GM18519 (cell line): ENCODE results near the gene ATP9B.
A peak's percentile ranks its signal among the peaks of the same experiment; 100 is the strongest.

ENCODE experiments used
- ATAC-seq: cut with Tn5 transposase; IDR thresholded peaks from one replicate; pipeline ENCODE4 v1.9.1; 2021; ENCODE audit warnings: mild to moderate bottlenecking, moderate library complexity; ENCODE audit not compliant: unreplicated experiment, low FRiP score

ATP9B gene, protein sequence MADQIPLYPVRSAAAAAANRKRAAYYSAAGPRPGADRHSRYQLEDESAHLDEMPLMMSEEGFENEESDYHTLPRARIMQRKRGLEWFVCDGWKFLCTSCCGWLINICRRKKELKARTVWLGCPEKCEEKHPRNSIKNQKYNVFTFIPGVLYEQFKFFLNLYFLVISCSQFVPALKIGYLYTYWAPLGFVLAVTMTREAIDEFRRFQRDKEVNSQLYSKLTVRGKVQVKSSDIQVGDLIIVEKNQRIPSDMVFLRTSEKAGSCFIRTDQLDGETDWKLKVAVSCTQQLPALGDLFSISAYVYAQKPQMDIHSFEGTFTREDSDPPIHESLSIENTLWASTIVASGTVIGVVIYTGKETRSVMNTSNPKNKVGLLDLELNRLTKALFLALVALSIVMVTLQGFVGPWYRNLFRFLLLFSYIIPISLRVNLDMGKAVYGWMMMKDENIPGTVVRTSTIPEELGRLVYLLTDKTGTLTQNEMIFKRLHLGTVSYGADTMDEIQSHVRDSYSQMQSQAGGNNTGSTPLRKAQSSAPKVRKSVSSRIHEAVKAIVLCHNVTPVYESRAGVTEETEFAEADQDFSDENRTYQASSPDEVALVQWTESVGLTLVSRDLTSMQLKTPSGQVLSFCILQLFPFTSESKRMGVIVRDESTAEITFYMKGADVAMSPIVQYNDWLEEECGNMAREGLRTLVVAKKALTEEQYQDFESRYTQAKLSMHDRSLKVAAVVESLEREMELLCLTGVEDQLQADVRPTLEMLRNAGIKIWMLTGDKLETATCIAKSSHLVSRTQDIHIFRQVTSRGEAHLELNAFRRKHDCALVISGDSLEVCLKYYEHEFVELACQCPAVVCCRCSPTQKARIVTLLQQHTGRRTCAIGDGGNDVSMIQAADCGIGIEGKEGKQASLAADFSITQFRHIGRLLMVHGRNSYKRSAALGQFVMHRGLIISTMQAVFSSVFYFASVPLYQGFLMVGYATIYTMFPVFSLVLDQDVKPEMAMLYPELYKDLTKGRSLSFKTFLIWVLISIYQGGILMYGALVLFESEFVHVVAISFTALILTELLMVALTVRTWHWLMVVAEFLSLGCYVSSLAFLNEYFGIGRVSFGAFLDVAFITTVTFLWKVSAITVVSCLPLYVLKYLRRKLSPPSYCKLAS

DNA sequence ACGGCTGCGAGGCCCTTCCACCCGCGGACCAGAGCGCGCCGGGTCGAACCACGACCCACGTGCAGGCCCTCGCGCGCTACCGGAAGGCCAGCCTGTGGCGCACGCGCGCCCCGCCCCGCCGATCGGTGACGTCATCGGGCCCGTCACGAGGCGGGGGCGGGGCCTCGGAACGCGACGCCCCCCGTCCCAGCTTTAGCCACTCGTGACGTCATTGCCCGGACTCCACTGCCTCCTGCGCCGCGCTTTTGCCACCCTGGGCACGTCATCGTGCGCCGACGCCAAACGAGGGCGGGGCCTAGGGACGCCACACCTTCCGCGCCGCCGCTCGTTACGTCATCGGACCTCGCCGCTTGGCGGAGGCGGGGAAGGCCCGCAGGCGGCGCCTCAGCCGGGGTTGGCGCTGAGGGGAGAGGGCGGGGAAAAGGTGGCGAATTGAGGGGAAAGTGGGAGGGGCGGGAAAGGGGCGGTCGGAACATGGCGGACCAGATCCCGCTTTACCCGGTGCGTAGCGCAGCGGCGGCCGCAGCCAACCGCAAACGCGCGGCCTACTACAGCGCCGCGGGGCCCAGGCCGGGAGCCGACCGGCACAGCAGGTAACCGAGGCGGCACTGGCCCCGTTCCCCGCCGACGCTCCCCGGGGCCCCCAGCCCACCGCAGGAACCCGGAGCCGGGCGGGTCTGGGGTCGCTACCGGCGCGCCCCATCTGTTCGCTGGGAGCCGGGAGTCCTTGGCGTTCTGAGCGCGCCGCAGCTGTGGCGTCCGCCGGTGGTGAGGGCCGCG is at the start of gene ATP9B:
TSS of gene ATP9B (plus strand) at position 458 of the 780 bp plus-strand sequence. CDS start at position 475, 17 bp downstream.
- ATAC-seq = peak; percentile 75

DNA sequence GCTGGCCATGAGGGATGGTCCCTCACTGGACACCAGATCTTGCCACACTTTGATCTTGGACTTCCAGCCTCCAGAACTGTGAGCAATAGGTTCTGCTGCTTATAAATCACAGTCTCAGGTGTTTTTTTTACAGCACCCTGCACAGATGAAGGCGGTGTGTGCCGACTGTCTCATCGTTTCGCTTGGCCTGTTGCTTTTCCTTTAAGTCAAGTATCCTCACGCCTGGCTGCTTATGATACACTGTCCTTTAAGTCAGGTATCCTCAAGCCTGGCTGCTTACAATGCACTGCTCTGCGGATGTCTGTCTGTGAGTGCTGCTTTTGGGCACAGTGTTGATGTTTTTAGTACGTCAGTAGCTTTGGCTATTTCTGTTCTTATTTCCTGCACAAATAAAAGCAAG is 49.3 kb upstream of the ATP9B start:
- ATAC-seq = no peak

DNA sequence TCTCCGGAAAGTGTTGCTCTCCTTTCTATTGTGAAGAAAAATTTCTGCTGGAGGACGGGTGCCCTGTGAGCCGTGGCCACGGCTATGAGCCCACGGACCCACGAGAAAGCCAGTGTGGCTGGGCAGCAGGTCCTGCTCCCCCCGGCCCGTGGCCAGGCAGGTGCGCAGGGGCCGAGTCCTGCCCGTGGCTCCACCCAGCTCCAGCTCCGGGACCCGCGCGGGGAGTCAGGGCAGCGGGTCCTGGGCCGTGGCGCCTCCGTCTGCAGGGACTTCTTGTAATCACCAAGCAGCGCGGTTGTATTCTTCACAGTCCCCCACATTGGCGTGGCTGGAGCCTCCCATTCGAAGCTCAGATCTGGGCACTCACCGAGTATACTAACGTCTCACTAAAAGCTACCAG is 46.6 kb upstream of the ATP9B start:
- ATAC-seq = no peak

DNA sequence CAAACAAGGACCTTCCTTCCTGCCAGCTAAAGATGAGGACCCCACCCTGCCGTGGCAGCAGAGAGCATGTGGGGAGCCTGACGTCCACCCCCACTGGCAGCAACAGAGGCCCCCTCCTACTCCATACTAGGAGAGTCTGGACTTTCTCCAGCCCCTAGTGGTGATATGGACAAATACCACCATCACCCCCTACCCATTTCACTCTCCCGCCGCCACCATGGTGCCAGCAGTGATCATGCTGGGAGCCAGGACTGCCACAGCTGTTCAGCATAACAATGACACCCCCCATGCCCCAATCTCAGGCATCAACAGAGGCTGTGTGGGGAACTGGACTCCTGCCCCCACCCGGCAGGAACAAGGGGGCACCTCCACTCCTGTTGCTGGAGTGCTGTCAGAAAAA is 42.7 kb upstream of the ATP9B start:
- no peak for ATAC-seq

DNA sequence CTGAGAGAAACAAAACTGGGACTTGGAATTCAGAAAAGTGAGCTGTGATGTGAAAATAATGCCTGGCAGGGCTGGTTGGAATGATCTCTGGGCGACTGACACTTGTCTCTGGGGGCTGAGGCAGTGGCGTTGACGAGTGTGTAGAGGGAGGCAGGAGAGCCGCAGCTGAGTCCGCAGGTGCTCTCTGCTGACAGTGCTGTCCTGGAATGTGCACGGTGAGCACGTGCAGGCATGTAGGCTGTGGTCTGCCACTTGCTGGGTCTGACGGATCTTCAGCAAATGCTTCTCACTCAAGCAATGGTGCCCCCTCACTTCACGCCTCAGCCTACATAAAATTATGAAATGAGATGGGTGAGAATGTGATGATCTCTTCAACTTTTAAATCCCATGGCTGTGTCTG is 38.5 kb upstream of the ATP9B start:
- no peak for ATAC-seq

DNA sequence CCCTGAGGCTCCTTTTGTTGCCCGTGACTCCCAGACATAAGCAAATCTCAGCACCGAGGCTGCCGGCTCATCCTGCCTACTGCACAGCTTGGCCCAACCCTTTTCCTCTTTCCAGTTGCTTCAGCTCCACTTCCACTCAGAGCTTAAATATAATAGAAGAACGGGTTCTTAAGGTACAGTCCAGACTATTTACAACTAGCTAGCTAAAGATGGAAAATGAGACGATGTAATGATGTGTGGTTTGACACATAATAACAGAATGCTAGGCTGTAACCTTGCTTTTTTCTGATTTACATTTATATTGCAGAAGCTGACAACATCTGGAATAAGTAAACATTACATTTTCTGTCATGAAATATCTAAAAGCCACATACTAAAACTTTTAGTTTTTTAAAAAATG is 26.9 kb upstream of the ATP9B start:
- ATAC-seq = no peak

DNA sequence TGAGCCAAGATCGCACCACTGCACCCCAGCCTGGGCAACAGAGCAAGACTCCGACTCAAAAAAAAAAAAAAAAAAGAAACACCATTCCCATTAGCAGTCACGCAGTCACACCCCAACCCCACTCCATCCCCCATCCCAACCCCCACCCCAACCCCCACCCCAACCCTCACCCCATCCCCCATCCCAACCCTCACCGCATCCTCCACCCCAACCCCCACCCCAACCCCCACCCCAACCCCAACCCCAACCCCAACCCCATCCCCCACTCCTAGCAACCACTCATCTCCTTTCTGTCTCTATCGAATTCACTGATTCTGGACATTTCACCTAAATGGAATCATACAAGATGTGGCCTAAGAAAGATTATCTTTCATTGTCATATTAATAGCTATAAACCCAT is 25.9 kb upstream of the ATP9B start:
- ATAC-seq = no peak

DNA sequence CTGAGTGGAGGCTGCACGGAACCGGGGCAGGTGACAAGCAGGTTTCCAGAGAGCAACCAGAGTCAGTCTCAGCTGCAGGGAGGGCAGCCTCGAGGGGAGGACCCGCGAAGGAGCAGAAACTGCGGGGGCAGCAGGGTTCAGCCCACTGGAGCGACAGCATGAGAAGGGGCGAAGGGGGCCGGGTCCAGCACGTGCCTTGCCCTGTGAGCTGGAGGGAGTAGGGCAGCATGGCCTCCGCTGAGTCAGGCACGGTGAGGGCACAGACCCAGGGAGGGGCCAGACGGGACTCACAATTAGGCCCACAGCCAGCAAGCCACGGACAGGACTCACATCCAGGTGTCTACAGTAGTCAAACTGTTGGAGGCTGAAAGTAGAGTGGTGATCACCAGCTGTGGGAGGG is 22.7 kb upstream of the ATP9B start:
- ATAC-seq = no peak

DNA sequence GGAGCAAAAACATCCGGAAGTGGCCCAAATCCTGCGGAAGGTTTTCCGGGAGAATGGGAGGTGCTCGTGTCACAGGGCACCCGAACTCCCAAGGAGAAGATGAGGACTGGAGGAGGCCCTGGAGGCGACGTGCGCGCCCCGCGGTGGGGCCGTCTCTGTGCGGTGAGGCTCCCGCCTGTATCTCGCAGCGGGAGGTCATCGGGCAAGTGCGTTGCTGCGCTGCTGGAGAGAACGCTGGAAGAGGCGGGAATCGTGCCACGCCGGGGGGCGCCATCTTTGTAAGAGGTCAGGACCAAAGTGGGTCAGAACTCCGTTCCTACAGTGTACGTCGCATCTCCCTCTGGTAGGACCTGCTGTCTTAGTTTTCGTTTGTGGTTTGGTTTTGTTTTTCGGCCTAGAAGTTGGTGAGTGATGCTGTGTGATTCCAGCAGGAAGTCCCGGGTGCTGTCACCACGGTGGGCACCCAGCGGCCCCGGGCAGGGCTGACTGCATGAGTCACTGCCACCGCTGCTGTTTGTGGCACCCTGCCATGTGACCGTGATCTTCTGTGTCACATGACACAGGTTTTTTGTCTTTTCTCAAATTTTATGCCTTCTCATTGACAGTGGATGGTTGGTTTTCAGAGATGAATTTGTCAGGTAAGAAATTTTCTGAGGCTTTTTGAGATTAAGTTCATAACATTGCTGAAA is 21.5 kb upstream of the ATP9B start:
- ATAC-seq = no peak

DNA sequence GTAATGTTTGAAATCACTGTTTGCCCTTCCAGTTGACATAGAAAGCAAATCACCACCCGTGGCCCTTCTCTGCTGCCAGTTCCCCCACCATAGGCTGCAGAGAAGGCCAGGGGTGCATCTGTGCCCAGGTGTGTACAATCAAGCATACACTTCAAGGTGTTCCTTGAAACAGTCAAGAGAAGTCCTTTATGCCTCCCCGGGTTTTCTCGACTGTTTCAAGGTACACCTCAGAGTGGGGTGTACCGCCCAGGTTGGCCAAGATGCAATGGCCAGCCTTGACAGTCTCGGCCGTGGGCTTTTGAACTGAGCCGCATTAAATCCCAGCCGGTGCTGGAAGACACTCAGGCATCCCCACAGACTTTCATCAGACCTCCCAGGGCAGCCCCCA is 21.0 kb upstream of the ATP9B start:
- no peak for ATAC-seq

DNA sequence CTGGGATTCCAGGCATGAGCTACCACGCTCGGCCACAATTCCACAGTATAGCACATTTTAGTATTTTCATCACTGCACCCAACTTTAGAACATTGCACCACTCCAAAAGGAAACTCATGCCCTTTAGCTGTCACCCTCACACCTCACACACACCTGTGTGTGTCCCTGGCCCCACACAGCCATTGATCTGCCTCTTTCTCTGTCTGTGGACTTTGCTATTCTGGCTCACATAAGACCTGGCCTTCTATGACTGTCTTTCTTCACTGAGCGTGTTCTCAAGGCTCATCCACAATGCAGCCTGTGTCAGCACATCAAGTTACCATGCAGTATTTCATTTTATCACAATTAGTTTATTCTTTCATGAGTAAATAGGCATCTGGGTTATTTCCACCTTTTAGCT is 19.7 kb upstream of the ATP9B start:
- no peak for ATAC-seq

DNA sequence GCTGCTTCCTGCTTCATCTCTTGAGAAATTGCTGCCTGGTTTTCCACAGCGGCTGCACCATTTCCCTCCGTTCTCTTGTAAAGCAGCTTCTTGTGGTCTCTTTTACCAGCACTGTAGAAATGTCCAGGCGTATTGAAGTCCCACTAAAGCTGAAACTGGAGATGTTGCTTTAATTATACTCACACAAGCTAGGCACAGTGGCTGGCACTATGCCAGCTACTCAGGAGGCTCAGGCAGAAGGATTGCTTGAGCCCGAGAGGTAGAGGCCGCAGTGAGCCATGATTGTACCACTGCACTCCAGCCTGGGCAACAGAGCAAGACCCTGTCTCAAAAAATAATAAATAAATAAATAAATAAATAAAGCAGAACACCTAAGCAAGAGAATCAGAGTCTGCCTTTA is 19.2 kb upstream of the ATP9B start:
- no peak for ATAC-seq

DNA sequence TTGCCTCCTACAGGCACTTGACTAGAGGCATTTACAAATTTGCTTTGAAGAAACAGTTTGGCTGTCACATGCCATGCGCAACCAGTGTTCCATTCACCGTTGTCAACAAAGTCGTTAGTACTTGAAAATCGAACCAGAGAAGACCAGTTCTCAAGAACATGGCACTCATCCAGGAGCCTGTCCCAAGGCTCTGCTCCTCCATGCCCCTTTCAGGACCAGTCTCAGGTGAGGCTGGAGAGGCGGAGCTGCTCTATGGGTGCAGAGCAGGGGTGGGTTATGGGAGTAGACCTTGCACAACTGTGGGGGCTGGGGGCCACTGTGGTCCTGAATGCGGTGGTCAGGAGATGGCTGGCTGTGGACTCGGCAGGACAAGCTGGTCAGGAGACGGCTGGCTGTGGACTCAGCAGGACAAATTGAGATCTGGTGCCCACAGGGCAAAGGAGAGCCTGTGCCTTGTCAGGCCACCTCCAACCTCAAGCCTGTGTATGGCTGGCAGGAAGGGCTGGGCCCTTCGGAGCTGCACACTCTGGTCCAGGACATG is 12.3 kb upstream of the ATP9B start:
- no peak for ATAC-seq

DNA sequence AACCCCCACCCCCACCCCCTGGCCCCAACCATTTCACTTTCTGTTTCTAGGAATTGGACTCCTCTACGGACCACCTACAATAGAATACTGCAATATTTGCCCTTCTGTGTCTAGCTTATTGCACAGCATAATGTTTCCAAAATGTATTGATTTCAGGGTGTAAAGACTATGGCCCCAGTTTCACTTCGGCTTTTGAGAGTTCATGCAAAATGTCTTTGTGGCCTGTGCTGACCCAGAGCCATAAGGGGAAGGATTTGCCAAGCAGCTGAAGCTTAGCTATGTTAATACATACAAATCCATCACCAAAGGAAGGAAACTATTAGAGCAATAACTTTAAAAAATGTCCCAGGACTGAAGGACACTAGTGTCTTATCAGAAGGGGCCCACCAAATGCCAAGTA is 11.2 kb upstream of the ATP9B start:
- ATAC-seq = peak; percentile 38

DNA sequence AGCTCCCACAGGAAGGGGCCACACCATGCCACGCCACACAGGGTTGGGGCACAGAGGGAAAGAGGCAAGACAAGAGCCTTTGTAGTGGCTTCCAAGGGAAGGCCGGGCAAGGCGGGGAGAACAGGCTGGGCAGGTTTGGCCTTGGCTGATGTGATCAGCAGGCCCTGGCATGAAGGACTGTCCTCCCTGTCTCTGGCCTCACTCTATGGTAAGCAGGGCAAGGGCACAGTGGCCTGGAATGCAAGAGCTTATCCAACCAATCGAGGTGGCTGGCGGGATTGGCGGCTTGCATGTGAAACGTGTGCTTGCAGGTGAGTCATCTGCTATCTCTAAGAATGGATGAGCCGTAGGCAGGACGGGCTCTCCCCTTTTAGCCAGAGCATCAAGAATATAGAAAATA is 6.4 kb upstream of the ATP9B start:
- no peak for ATAC-seq

DNA sequence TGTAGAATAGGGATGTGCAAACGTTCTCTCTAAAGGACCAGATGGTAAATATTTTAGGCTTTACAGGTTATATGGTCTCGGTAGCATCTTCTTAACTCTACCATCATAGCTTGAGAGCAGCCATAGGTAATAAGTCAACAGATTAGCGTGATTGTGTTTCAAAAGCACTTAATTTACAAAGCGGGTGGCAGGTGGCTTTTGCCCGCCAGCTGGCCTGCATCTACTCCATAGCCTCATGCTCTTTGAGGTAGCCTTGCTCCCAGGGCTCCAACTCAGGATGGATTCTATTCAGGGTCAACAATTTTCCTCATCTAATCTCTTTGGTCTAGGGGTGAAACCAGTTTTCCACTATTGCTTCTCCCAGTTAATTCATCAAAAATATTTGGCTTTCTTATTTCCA is 5.0 kb upstream of the ATP9B start:
- ATAC-seq = no peak

DNA sequence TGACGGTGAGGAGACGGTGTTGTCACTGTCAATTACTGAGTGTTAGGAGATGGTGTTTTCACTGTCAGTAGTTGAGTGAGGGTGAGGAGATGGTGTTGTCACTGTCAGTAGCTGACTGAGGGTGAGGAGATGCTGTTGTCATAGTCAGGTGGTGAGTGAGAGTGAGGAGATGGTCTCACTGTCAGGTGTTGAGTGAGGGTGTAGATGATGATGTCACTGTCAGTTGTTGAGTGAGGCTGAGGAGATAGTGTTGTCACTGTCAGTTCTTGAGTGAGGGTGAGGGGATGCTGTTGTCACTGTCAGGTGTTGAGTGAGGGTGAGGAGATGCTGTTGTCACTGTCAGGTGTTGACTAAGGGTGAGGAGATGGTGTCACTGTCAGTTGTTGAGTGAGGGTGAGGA is 3.4 kb upstream of the ATP9B start:
- ATAC-seq = no peak

DNA sequence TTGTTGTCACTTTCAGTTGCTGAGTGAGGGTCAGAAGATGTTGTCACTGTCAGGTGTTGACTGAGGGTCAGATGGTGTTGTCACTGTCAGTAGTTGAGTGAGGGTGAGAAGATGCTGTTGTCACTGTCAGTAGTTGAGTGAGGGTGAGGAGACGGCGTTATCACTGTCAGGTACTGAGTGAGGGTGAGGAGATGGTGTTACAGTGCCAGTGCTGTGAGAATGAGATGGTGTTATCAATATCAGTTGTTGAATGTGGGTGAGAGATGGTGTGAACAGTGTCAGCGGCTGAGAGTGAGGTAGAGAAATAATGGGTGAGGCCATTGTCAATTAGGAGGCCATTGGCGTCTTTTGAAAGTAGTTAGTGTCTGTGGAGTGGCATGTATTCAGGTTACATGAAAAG is 1.6 kb upstream of the ATP9B start:
- no peak for ATAC-seq

DNA sequence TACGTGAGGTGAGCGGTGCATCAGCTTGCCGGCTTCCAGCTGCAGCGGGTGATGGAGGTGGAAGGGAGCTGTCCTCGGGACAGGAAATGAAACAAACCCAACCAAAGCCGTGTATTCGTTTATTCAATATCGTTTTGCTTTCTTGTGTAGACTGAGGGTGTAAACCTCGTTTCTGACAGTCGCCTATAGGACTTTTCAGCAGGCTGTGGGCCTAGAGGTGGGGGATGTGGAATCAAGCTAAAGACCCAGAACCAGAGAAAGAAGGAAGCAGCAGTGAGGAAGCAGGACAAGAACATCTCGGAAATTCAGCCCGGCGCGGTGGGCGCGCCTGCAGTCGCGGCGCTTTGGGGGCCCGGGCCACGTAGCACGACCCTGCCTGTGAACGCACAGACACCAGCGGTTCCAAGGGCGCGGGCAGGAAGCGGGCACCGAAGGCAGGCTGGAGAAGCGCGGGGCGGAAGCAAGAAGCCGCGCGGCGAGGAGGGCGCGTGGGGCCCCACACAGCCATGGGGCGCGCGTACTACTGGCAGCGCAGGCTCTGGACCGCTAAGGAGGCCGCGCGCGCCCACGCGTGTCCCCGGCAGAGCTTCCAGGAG is 755 bp upstream of the ATP9B start:
- ATAC-seq = no peak
